ENCODE data around the gene MAP3K9.

DNA sequence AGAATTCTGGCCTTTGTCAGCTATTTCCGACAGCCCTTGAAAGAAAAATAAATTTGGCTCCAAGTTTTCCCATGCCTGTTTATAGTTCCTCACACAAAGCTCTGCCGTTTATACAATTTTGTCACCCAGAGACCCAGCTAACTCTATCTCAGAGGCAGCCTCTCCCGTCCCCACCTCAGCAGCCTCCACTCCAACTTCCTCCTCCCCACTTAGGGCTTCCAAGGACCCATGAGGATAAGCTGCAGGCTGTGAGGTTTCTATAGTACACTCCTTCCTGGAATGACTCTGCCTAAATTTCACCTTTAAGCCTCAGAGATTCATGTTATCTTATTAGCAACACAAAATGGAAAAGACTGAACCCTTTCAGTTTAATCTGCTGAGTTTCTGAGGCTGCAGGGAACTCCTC lies 95.8 kb downstream of the MAP3K9 start:
- TF ChIP-seq GATA2 (IDR thresholded peaks at IDR 0.05; ENCODE audit: low read depth, low read length) (no peak), GATA3 (IDR thresholded peaks at IDR 0.05; ENCODE audit: low read depth, low read length) (no peak)
